Spleen (tissue), 3 donors: ENCODE results near the gene PTPN18.

Experiments used
- POLR2A ChIP-seq, 3 donors: fragments of 450-650 bp; IDR thresholded peaks; one replicate each; pipeline ENCODE4 v1.5.1; 2017; ENCODE audit warnings: antibody characterized with exemption in 3 of 3, mild to moderate bottlenecking in 1 of 3
- POLR2AphosphoS5 ChIP-seq, 3 donors: sonication (generic); formaldehyde crosslinking; IDR thresholded peaks; one replicate each; pipeline ENCODE4 v1.5.1; 2017; ENCODE audit warnings: antibody characterized with exemption in 3 of 3

GRCh38 chr2:130376433-130377293 is 20.8 kb downstream of the PTPN18 start:
- TF ChIP-seq POLR2A (IDR thresholded peaks at IDR 0.05) = no peak
- TF ChIP-seq POLR2AphosphoS5 (IDR thresholded peaks at IDR 0.05) = peak in 2 of 3 donors; percentile 38 to 43
